Left cardiac atrium (tissue), 4 donors: ENCODE measurements around the gene F8A1. TPM values are rescaled to one million over a fixed set of nuclear protein-coding genes. Genes with fewer than 3 reads are reported as not detected.
"Not testable (repeated sequence)": the region's sequence is repeated elsewhere in the genome, so short reads cannot be mapped to it uniquely, and the experiment has no call there.

Experiments used
- ATAC-seq, 2 donors: fragments of 200-7000 bp; cut with Tn5 transposase; one replicate each; pipeline ENCODE4 v1.9.1; 2020; ENCODE audit warnings: mild to moderate bottlenecking in 2 of 2, moderate library complexity in 2 of 2
- DNase-seq: peaks from one replicate; pipeline ENCODE4 v3.0.0-alpha.2; 2020
- intact Hi-C, 2 donors: fragments of 100-400 bp; cut with DNase I; formaldehyde crosslinking; loops; one replicate each; pipeline versions ENCODE4 v1.14.1 to v1.15.1; 2022 to 2023
- long read RNA-seq: library from polyadenylated mRNA; unstranded; transcript quantifications from one replicate; pipeline ENCODE4 v2.0.0, GENCODE V29; 2021
- total RNA-seq, 2 donors: library from RNA; stranded (reverse); fragmentation: NEBNext Ultra II Directional; extraction: Animal tissue kit (Norgen Biotek cat#: 25700); gene quantifications; one replicate each; pipeline ENCODE4 v1.2.1, GENCODE V29; 2021
- donor health status: DM: no; HTN: yes; CAD: no.
- donor health status: DM: no; HTN: yes; CAD: no; lungs with severe emphysema.
- donor health status: DM: yes; HTN: yes; CAD: no.
- donor health status: Dilated cardiomyopathy.

F8A1 gene
- total RNA-seq = 10 to 100 TPM; 22.0 to 27.8 TPM
- long read RNA-seq, partial matches to known transcripts = 0 of 2 reads
- long read RNA-seq, other reads (novel, unspliced or antisense) = 0 of 2 reads

DNA sequence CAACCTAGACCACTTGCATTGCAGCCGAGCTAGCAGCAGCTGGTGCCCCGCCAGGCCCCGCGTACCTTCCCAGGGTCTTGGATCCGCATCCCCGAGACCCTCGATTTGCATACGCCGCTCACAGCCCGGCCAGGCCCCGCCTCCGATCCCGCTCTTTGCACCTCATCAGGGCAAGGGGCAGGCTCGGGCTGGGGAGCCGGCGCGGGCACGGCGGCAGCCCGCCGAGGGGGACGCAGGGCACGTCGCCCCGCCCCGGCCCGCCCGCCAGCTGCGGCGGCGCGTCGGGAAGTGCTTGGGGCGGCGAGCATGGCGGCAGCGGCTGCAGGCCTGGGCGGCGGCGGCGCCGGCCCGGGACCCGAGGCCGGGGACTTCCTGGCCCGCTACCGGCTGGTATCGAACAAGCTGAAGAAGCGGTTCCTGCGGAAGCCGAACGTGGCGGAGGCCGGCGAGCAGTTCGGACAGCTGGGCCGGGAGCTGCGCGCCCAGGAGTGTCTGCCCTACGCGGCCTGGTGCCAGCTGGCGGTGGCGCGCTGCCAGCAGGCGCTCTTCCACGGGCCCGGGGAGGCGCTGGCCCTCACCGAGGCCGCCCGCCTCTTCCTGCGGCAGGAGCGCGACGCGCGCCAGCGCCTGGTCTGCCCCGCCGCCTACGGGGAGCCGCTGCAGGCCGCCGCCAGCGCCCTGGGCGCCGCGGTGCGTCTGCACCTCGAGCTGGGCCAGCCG lies at the start of gene F8A1:
Gene F8A1 (plus strand): TSS at position 287 of the 720 bp plus-strand sequence. CDS start 20 bp downstream, at position 307.
- ATAC-seq = peak; percentile 89
- intact Hi-C loops, DNase-seq: not testable (repeated sequence)

DNA sequence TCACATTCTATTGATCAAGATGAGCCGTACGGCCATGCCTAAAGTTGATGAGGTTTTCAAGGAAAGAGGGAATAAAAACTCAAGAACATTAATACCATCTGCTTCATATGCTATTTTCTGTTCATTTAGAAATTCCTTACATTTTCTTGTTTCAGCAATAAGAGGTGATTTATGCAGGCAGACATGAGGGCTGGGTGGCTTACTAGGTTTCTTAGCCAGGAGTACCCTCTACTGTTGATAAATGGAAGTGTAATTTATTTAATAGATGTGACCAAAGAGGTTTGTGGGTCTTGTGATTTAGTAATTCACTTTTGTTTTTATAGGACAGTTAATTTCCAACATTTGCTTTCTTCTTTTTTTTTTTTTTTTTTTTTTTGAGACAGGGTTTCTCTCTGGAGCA lies 45.3 kb upstream of the F8A1 start:
- intact Hi-C loops = no loop called here
- DNase-seq = no peak
- no peak for ATAC-seq

DNA sequence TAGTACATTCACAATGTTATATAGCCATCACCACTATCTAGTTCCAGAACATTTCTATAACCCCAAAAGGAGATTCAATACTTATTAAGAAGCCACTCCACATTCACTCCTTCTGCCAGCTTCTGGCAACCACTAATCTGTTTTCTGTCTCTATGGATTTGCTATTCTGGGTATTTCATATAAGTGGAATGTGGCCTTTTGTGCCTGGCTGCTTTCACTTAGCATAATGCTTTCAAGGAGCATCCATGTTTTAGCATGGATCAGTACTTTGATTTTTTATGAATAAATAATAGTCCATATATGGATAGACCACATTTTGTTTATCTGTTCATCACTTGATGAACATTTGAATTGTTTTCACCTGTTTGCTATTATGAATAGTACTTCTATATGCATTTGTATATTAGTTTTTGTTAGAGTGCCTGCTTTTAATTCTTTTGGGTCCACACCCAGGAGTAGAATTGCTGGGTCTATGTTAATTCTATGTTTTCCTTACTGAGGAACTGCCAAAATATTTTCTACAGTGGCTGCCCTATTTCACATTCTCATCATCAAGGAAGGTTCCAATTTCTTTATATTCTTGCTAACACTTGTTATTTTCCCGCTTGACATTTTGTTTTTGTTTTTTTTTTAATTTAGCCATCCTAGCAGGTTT lies 35.1 kb upstream of the F8A1 start:
- ATAC-seq (no peak), DNase-seq (no peak)
- intact Hi-C loops = no loop called here

DNA sequence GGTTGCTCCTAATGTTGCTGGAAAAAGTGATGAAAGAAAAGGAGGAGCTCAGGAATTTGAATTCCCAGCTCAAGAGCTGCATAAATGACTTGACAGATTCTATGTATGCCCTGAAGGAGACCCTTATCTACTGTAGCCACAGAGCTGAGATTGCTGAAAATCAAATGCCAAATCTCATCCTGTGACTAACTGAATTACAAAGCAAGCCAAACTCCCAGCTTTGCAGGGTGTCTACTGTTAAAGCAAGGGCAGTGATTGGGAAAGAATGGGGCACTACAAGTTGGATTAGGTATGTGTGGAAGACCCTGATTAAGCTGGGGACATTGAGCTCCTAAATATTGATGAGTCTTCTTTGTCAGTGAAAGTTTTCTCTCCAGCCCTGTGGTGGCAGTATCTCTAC lies 30.9 kb upstream of the F8A1 start:
- intact Hi-C loops = no loop called here
- DNase-seq (no peak), ATAC-seq (no peak)

DNA sequence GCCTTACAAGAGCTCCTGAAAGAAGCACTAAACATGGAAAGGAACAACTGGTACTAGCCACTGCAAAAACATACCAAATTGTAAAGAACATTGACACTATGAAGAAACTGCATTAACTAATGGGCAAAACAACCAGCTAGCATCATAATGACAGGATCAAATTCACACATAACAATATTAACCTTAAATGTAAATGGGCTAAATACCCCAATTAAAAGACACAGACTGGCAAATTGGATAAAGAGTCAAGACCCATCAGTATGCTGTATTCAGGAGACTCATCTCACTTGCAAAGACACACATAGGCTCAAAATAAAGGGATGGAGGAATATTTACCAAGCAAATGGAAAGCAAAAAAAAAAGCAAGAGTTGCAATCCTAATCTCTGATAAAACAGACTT lies 17.6 kb upstream of the F8A1 start:
- intact Hi-C loops, DNase-seq, ATAC-seq: not testable (repeated sequence)

DNA sequence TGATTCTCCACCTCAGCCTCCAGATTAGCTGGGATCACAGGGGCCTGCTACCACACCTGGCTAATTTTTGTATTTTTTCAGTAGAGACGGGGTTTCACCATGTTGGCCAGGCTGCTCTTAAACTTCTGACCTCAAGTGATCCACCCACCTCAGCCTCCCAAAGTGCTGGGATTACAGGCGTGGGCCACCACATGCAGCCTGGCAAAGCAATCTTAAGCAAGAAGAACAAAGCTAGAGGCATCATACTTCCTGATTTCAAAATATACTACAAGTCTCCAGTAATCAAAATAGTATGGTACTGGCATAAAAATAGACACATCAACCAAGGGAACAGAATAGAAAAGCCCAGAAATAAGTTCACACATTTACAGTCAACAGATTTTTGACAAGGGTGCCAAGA lies 12.8 kb upstream of the F8A1 start:
- DNase-seq (no peak), ATAC-seq (no peak)
- intact Hi-C loops = no loop called here

DNA sequence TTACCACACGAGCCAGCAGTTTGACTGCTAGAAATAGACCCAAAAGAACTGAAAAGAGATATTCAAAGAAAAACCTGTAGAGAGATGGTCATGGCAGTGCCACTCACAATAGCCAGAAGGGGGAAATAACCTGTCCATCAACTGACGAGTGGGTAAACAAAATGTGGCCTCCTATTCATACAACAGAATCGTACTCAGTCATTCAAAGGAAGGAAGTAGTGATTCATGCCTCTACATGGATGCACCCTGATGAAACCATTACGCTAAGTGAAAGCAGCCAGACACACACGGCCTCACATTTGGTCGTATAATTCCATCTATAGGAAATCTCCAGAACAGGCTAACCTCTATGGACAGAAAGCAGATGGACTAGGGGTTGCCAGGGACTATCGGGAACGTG lies 2.1 kb upstream of the F8A1 start:
- DNase-seq, intact Hi-C loops, ATAC-seq: not testable (repeated sequence)

DNA sequence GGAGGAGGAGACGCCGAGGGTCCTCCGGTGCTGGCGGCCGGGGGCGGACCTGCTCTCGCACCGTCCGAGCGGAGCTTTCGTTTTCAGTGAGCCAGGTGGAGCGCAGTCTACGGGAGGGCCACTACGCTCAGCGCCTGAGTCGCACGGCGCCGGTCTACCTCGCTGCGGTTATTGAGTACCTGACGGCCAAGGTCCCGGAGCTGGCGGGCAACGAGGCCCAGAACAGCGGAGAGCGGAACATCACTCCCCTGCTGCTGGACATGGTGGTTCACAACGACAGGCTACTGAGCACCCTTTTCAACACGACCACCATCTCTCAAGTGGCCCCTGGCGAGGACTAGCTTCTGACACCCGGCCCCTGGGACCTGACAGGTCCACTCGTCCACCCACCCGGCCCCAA lies 1.1 kb upstream of the F8A1 start:
- ATAC-seq, DNase-seq, intact Hi-C loops: not testable (repeated sequence)

DNA sequence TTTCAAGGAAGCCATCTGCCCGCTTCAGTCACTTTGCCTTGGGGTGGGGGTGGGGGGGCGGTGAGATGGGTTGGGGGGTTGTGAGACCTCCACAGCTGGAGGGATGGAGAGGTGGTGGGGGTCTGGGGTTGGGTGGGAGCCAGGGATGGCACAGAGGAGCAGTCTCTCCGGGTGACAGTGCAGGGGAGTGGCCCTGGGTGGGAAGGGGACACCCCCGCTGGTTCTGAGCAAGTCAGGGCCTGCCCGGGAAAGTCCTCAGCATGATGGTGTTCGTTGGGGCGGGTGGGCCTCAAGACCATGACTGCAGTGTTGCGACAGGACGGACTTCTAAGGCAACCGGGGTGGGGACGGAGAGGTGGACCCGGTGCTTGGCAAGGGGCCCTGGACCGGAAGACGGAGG lies 606 bp upstream of the F8A1 start:
- intact Hi-C loops, DNase-seq: not testable (repeated sequence)
- peak in 1 of 2 donors; percentile 6 for ATAC-seq

DNA sequence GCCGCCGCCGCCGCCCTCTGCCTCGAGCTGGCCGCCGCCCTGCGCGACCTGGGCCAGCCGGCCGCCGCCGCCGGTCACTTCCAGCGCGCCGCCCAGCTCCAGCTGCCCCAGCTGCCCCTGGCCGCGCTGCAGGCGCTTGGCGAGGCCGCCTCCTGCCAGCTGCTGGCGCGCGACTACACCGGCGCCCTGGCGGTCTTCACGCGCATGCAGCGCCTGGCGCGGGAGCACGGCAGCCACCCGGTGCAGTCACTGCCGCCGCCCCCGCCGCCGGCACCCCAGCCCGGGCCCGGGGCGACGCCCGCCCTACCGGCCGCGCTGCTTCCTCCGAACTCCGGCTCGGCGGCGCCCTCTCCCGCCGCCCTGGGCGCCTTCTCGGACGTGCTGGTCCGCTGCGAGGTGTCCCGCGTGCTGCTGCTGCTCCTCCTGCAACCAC lies 650 bp downstream of the F8A1 start:
- DNase-seq, intact Hi-C loops: not testable (repeated sequence)
- ATAC-seq = peak; percentile 56 to 59

DNA sequence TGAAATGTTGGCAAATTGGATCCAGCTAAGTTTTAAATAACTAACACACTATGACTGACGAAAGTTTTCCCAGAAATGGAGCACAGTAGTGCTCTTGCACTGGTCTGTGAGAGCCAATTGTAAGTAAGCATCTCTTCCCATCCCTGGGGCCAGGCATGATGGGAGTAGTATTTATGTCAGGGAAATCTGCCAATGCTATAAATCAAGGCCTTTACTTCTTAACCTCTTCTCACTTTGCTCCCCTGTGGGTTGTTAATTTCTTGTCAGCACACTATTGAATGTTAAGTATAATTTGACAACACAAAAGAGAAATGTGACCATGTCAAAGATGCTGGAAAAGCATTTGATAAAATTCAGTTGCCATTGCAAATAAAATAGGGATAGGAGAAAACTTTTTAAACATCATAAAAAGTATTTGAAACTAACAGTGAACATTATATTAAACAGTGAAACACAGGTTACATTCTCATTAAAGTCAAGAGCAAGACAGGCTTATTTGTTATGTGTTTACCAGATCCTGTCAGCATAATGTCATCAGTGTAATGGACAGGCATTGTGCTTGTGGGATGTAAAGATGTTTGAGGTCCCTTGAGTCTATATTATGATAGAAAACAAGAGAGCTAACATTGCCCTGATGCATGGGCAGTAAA lies 5.0 kb downstream of the F8A1 start:
- DNase-seq = no peak
- intact Hi-C loops = no loop called here
- no peak for ATAC-seq

DNA sequence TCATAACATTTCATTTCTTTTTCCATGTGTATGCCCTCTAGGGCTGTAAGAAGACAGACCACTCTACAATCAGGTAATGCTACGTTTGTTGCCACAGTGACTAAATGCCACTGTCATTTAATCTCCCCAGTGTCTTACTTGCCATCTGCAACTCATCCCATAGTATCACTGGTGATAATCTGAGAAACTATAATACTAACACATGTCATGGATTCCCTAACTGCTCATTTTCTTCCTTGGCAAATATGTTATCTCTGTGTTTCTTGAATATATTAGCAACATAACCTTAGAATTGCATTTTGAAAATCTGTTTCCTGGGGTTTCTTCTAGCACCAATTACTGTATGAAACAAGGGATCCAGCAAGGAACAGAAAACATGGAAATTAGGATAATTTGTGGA lies 6.1 kb downstream of the F8A1 start:
- intact Hi-C loops = no loop called here
- no peak for ATAC-seq
- DNase-seq = no peak

DNA sequence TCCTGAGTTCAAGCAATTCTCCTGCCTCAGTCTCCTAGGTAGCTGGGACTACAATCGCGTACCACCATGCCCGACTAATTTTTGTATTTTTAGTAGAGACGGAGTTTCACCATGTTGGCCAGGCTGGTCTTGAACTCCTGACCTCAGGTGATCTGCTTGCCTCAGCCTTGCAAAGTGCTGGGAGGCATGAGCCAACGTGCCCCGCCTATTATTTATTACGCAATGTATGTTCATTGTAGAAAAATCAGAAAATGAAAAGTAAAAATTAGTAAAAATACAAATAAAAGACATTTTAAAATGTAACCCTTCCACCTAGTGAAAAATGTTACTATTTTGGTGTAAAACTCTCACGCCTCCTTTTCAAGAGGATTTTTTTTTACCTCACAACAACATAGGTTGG lies 14.2 kb downstream of the F8A1 start:
- ATAC-seq (no peak), DNase-seq (no peak)
- intact Hi-C loops = no loop called here

DNA sequence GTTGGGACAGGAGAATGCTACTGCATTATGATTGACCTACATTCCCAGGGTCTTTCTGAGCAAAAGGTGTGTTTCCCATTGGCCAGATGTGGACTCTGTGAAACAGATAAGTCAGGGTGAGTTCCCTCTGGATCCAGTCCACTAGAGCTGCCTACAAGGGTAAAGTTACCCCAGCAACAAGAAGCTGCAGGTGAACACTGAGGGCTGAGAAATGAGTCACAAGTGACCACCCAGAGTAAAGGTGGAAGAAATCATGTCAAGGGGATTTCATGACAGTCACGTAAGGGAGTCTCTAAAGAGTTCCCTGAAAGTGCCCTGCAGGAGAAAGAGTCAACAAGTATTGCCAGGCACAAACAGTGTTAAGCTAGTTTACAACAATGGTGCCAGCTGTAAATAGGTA lies 16.3 kb downstream of the F8A1 start:
- no peak for DNase-seq
- intact Hi-C loops = no loop called here

DNA sequence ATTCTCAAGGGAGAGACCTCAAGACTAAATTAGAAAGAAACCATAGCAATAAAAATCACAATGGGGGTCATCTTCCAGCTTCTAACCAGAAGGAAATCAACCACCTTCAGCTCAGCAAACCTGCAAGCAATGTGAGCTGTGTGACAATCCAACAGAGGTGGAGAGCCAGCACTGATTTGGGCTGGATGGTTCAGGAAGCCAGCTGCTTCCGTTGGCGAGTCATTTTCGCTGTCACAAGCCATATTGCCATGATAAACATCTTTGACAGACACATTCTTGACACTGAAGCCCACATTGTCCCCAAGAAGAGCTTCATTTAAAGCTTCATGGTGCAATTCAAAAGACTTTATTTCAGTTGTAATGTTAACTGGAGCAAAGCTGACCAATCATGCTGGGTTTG lies 22.7 kb downstream of the F8A1 start:
- intact Hi-C loops = no loop called here
- ATAC-seq (no peak), DNase-seq (no peak)

More for the DNA sequence above, 16.3 kb downstream of the F8A1 start:
- no peak for ATAC-seq

DNA sequence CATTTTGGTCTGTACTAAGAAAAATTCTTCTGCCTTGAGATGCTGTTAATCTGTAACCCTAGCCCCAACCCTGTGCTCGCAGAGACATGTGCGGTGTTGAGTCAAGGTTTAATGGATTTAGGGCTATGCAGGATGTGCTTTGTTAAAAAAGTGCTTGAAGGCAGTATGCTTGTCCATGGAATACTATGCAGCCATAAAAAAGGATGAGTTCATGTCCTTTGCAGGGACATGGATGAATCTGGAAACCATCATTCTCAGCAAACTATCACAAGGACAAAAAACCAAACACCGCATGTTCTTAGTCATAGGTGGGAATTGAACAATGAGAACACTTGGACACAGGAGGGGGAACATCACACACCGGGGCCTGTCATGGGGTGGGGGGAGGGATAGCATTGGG lies 23.9 kb downstream of the F8A1 start:
- DNase-seq, intact Hi-C loops, ATAC-seq: not testable (repeated sequence)

DNA sequence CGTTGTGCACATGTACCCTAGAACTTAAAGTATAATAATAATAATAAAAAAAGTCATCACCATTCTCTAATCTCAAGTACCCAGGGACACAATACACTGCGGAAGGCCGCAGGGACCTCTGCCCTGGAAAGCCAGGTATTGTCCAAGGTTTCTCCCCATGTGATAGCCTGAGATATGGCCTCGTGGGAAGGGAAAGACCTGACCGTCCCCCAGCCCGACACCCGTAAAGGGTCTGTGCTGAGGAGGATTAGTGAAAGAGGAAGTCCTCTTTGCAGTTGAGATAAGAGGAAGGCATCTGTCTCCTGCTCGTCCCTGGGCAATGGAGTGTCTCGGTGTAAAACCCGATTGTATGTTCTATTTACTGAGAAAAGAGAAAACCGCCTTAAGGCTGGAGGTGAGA lies 24.4 kb downstream of the F8A1 start:
- ATAC-seq, intact Hi-C loops, DNase-seq: not testable (repeated sequence)

DNA sequence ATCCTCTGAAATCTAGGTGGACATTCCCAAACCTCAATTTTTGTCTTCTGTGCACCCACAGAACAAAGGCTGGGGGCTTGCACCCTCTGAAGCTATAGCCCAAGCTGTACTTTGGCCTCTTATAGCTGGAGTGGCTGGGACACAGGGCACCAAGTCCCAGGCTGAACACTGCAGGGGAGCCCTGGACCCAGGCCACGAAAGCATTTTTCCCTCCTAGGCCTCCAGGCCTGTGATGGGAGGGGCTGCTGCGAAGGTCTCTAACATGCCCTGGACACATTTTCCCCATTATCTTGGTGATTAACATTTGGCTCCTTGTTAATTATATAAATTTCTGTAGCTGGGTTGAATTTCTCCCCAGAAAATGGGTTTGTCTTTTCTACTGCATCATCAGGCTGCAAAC lies 27.9 kb downstream of the F8A1 start:
- ATAC-seq = no peak
- intact Hi-C loops = no loop called here
- no peak for DNase-seq

DNA sequence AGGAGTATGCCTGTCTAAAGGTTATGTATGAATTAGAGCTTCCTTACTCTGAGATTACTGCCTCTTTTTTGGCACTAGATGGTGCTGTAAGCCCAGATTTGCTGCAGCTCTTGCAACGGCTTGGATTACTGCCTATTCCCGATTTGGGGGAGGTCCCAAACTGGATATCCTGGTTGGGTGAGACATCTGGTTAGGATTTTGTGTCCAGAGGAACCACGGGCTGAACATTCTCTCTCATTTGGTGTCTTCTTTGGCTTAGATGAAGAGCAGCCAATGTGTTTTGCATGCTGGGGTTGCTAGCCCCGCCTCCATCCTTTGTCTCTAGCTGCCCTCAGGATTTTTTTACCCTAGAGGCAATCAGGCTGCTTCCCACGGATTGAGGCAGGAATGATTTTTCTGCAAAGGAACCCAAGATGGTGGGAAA lies 31.9 kb downstream of the F8A1 start:
- intact Hi-C loops = no loop called here
- ATAC-seq (peak; percentile 74 to 86), DNase-seq (peak; percentile 36)

DNA sequence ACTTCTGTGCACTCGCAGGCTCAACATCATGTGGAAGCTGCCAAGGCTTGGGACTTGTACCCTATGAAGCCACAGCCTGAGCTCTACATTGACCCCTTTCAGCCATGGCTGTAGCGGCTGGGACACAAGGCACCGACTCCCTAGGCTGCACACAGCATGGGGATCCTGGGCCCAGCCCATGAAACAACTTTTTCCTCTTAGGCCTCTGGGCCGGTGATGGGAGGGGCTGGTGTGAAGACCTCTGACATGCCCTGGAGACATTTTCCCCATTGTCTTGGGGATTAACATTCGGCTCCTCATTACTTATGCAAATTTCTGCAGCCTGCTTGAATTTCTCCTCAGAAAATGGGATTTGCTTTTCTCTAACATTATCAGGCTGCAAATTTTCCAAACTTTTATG lies 38.6 kb downstream of the F8A1 start:
- intact Hi-C loops, ATAC-seq, DNase-seq: not testable (repeated sequence)
